Hepatocyte (in vitro differentiated cells): ENCODE measurements around the gene OGFR.

Experiments
- EZH2 ChIP-seq: fragments of 200-600 bp; sonication (generic); IDR thresholded peaks from 2 replicates; pipeline ENCODE4 v1.6.1; 2016; ENCODE audit warnings: antibody characterized with exemption, mild to moderate bottlenecking, borderline replicate concordance
- EZH2phosphoT487 ChIP-seq: fragments of 200-600 bp; sonication (generic); IDR thresholded peaks from one replicate; pipeline ENCODE4 v1.6.1; 2018; ENCODE audit warnings: antibody characterized with exemption, mild to moderate bottlenecking, low read depth, moderate library complexity; ENCODE audit not compliant: unreplicated experiment, severe bottlenecking
- TF ChIP-seq, protein P1 (sequence below): fragments of 200-600 bp; sonication (generic); IDR thresholded peaks from 2 replicates; pipeline ENCODE4 v1.5.1; 2016; ENCODE audit warnings: antibody characterized with exemption, mild to moderate bottlenecking; ENCODE audit not compliant: poor library complexity

DNA sequence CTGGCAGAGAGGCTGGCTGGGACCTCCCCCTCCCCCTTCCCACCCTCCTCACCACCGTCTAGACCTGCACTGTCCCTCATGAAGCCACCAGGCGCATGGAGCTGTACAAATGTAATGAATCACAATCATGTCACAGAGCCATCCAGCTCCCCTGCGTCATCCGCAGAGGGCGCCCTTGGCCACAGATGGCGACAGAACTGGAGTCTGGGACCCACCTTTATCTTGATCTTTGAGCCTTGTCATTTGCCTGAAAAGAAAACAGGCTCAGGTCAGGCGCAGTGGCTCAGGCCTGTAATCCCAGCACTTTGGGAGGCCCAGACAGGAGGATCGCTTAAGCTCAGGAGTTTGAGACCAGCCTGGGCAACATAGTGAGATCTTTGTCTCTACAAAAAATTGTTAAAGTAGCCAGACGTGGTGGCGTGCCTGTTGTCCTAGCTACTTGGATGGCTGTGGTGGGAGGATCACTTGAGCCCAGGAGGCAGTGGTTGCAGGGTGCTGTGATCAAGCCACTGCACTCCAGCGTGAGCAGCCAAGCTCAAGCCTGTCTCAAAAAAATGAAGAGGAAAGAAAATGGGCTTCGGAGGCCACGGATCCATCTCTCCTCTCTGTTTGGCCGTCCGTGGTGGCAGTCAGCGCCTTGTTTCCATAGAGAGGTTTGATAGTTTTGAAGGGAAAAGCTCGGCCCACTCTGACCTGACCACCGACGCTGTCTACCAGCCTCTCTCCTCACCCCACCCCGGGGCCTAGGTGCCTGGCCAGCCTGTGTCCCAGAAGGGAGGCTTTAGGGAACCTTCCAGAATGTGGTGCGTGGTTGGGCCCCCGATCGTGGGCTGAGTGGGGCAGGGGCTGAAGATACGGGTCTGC is 18.4 kb downstream of the OGFR start:
- TF ChIP-seq, protein P1, sequence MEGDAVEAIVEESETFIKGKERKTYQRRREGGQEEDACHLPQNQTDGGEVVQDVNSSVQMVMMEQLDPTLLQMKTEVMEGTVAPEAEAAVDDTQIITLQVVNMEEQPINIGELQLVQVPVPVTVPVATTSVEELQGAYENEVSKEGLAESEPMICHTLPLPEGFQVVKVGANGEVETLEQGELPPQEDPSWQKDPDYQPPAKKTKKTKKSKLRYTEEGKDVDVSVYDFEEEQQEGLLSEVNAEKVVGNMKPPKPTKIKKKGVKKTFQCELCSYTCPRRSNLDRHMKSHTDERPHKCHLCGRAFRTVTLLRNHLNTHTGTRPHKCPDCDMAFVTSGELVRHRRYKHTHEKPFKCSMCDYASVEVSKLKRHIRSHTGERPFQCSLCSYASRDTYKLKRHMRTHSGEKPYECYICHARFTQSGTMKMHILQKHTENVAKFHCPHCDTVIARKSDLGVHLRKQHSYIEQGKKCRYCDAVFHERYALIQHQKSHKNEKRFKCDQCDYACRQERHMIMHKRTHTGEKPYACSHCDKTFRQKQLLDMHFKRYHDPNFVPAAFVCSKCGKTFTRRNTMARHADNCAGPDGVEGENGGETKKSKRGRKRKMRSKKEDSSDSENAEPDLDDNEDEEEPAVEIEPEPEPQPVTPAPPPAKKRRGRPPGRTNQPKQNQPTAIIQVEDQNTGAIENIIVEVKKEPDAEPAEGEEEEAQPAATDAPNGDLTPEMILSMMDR = peak; percentile 48
- no peak for TF ChIP-seq EZH2
- no peak for TF ChIP-seq EZH2phosphoT487
